Nephron (organoid): ENCODE data around the gene RAB35.

Experiments
- H3K27ac Mint-ChIP-seq, 3 experiments: 2 replicates each; pipeline ENCODE4 v1.8.0; 2020; ENCODE audit warnings: mixed read lengths in 3 of 3, mild to moderate bottlenecking in 2 of 3, moderate library complexity in 1 of 3
- H3K27me3 Mint-ChIP-seq: 2 replicates; pipeline ENCODE4 v1.8.0; 2021; ENCODE audit warnings: low read depth, mild to moderate bottlenecking, moderate library complexity, mixed read lengths
- H3K36me3 Mint-ChIP-seq: 2 replicates; pipeline ENCODE4 v1.8.0; 2020; ENCODE audit warnings: low read depth, mixed read lengths
- H3K4me1 Mint-ChIP-seq: 2 replicates; pipeline ENCODE4 v1.8.0; 2020; ENCODE audit warnings: mixed read lengths
- H3K4me3 Mint-ChIP-seq, 3 experiments: 2 replicates each; pipeline ENCODE4 v1.8.0; 2020; ENCODE audit warnings: mild to moderate bottlenecking in 3 of 3, mixed read lengths in 3 of 3, moderate library complexity in 2 of 3
- H3K9me3 Mint-ChIP-seq: 2 replicates; pipeline ENCODE4 v1.8.0; 2020; ENCODE audit warnings: mixed read lengths
- CTCF ChIP-seq, 3 experiments: fragments of 200-600 bp; sonication (generic); IDR thresholded peaks; one replicate each; pipeline ENCODE4 v1.5.0; 2021; ENCODE audit warnings: antibody characterized with exemption in 3 of 3; ENCODE audit not compliant: unreplicated experiment in 3 of 3

Gene RAB35

GRCh38 chr12:120071493-120072020 is 45.0 kb downstream of the RAB35 start:
- Mint-ChIP-seq H3K9me3 (no peaks in the 10 kb centered on the region), H3K27ac (no peak overlapping the region), H3K4me1 (no peaks in the 10 kb centered on the region), H3K4me3 (no peak overlapping the region), H3K36me3 (no peaks in the 10 kb centered on the region), H3K27me3 (peaks cover 4% of the 10 kb centered on the region)
- TF ChIP-seq CTCF (IDR thresholded peaks at IDR 0.05; ENCODE audit: unreplicated experiment in 3 of 3), result no peak

GRCh38 chr12:120069278-120069677 is 47.3 kb downstream of the RAB35 start:
- TF ChIP-seq CTCF (IDR thresholded peaks at IDR 0.05; ENCODE audit: unreplicated experiment in 3 of 3), result no peak
- no peak overlapping the region for H3K4me3 Mint-ChIP-seq
- H3K36me3 Mint-ChIP-seq, result no peaks in the 10 kb centered on the region
- peaks cover 8% of the 10 kb centered on the region for H3K4me1 Mint-ChIP-seq
- H3K27ac Mint-ChIP-seq, result no peak overlapping the region
- H3K27me3 Mint-ChIP-seq, result peaks cover 4% of the 10 kb centered on the region
- H3K9me3 Mint-ChIP-seq, result no peaks in the 10 kb centered on the region

GRCh38 chr12:120067901-120068300 is 48.7 kb downstream of the RAB35 start:
- Mint-ChIP-seq H3K4me1 (peaks cover 14% of the 10 kb centered on the region), H3K9me3 (no peaks in the 10 kb centered on the region), H3K4me3 (no peak overlapping the region), H3K36me3 (no peaks in the 10 kb centered on the region), H3K27me3 (peaks cover 11% of the 10 kb centered on the region), H3K27ac (no peak overlapping the region)
- no peak for TF ChIP-seq CTCF (IDR thresholded peaks at IDR 0.05; ENCODE audit: unreplicated experiment in 3 of 3)

GRCh38 chr12:120067084-120067869 is 49.3 kb downstream of the RAB35 start:
- H3K36me3 Mint-ChIP-seq, result no peaks in the 10 kb centered on the region
- peaks cover 13% of the 10 kb centered on the region for H3K27me3 Mint-ChIP-seq
- no peaks in the 10 kb centered on the region for H3K9me3 Mint-ChIP-seq
- no peak for TF ChIP-seq CTCF (IDR thresholded peaks at IDR 0.05; ENCODE audit: unreplicated experiment in 3 of 3)
- peaks cover 14% of the 10 kb centered on the region for H3K4me1 Mint-ChIP-seq
- H3K4me3 Mint-ChIP-seq, result no peak overlapping the region
- no peak overlapping the region for H3K27ac Mint-ChIP-seq

GRCh38 chr12:120066341-120066740 is 50.2 kb downstream of the RAB35 start:
- Mint-ChIP-seq H3K4me1 (peaks cover 14% of the 10 kb centered on the region), H3K36me3 (no peaks in the 10 kb centered on the region), H3K27me3 (peaks cover 15% of the 10 kb centered on the region), H3K4me3 (no peak overlapping the region), H3K27ac (no peak overlapping the region), H3K9me3 (no peaks in the 10 kb centered on the region)
- TF ChIP-seq CTCF (IDR thresholded peaks at IDR 0.05; ENCODE audit: unreplicated experiment in 3 of 3), result no peak

- no peaks in the 10 kb centered on the region for H3K36me3 Mint-ChIP-seq
- no peak for TF ChIP-seq CTCF (IDR thresholded peaks at IDR 0.05; ENCODE audit: unreplicated experiment in 3 of 3)
- no peak overlapping the region for H3K4me3 Mint-ChIP-seq
- H3K27ac Mint-ChIP-seq, result peak overlapping the region in 1 of 3 experiments; percentile 33
- no peaks in the 10 kb centered on the region for H3K9me3 Mint-ChIP-seq
- H3K4me1 Mint-ChIP-seq, result peaks cover 14% of the 10 kb centered on the region
- H3K27me3 Mint-ChIP-seq, result peaks cover 16% of the 10 kb centered on the region
Observed at GRCh38 chr12:120065472-120065871, 51.1 kb downstream of the RAB35 start.
